ENCODE measurements around the gene WDR49.

Gene WDR49

DNA sequence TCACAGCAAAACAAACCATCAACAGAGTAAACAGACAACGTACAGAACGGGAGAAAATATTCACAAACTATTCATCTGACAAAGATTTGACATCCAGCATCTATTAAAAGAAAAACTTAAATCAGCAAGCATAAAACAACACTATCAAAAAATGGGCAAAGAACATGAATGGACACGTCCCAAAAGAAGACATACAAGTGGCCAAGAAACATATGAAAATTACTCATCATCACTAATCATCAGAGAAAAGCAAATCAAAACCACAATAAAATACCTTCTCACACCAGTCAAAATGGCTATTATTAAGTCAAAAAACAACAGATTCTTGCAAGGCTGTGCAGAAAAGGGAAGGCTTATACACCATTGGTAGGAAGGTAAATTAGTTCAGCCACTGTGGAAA, 166.2 kb downstream of the WDR49 start:
- DNase-seq (ENCODE audit: low read depth): no peak

DNA sequence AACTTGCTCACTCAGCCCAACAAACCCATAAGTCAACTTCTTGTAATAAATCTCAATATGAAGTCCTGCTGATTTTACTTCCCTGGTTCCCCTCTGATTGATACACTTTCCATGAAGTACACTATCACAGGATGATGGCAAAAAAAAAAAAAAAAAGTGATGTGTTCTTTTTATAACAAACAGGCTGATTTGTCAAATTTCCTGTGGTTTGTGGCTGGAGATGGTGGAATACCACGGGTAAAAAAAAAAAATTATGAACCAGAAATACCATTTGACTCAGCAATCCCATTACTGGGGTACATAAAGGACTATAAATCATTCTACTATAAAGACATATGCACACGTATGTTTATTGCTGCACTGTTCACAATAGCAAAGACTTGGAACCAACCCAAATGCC, 169.2 kb downstream of the WDR49 start:
- no peak for DNase-seq (ENCODE audit: low read depth)

DNA sequence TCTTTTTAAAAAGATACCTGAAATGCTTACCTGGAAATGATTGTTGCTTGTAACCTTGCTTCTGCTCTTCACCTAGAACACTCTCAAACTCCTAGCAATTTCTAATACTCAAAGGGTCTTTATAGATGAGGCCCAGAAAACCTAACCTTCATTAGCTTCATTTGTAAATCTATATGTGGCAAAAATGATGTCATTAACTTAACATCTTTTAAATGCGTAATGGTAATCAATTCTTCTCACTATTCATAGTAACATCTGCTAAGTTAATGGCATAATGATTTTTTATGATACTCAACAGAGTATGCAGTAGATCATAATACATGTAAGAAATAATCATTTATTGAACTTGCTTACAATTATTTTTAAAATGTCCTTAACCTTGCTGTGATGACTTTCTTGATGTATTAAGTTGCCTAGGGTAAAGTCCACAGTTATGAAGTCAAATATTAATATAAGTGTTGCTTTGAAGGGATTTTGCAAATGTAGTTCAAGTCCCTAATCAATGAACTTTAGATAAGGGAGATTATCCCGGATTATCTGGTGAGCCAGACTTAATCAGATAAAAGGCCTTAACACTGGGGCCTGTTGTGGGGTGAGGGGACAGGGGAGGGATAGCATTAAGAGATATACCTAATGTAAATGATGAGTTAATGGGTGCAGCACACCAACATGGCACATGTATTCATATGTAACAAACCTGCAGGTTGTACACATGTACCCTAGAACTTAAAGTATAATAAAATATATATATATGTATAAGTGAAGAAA, 169.8 kb downstream of the WDR49 start:
- no peak for DNase-seq (ENCODE audit: low read depth)

DNA sequence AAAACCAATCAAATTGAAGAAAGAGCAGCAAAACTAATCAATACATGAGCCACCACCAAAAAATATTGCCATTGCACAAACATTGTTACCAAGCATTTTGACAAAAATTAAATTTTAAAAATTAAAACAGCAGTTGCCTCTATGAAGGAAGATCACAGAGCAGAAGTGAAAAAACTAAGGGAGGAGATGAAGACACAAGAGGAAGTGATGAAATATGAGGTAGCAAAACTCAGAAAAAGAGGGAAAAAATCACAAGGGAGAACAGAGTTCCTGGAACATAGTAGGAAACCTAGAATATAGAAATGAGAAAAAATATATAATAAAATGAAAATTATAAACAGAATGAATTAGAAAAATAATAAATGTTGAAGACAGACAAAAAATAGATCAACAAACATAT, 172.6 kb downstream of the WDR49 start:
- DNase-seq (ENCODE audit: low read depth): no peak

DNA sequence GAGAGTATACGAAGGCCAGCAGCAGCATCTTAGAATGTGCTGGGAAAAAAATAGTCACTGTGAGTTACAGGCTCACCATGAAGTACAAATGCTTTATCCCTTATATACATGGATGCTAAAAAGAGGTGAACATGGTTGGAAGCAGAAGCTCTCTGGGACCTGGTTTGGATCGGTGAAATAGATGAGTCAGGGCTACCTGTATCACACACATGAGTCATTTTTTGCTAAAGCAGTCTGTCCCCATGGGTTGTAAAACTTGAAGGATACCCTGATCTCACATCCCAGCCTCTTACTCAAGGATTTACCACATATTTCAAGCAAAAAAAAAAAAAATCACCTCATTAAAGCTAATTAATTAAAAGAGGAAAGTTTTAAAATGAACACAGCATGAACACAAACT, 173.0 kb downstream of the WDR49 start:
- DNase-seq (ENCODE audit: low read depth): no peak

DNA sequence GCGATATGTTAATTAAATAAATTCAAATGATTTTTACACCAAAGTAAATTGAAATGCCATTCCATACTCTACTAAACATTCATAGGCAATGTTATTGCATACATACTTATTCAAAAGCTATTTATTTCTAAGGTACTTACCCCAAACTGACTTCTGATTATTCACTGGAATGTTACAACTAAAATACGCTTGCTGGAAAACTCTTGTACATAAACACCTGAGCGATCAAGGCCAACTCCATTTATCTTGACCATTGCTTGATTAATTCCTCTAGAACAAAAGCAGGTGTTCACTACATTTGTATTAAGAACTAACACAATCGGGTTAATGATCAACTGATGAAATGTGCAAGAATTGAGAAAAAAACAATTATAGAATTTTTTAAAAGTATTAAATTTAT, 179.9 kb downstream of the WDR49 start, which contains the start of gene SERPINI2:
Gene SERPINI2 (minus strand): TSS at position 180 of the 400 bp plus-strand sequence. CDS start 2,208 bp downstream, outside the sequence.
- DNase-seq (ENCODE audit: low read depth): no peak

DNA sequence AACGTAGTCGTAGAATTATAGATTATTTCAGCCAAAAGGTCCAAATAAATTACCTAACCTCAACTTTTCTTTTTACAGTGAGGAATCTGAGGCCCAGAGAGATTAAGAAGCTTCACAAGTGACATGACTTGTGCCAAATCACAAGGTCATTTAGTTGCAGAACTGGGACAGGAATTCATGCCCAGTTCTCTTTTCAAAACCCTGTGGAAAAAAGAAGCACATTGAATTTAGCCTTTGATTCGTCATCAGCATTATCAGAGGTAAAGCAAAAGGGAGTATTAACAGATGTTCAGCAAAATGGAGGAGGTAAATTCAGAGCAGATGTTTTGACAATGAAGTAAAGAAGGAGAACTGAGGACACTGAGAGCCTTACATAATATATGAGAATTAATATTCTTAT, 184.4 kb downstream of the WDR49 start:
- no peak for DNase-seq (ENCODE audit: low read depth)

DNA sequence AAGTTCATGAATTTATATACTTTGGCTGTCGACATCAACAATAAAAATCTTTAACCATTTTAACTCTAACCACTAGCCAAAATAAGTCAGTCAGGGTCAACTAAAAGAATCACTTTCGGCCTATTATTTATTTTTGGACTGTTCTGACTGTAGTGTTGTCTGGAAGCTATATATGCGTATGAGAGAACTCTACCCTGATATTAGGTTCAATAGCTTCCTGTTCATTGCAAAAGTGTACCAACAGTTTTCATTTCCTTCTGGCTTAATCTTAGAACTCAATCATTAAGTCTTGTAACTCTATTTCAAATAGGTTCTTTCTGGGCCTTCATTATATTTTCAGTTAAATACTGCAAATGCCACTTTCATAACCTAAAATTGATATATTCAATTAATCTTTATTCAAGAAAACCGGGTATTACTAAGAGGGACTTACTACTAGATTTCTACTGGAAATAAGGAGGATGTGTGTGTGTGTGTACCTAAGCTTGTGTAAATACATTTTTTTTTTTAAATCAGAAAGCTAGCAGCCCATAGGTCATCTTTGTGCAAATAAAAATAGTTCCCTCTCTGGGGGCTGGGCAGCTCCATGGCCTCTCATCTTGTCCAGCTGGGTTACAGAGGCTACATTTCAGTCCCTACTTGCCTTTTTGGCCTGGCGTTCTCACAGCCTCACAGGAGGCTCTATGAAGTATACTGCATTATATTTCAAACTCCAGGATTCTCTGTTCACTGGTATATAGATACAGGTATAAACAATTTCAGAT, 185.7 kb downstream of the WDR49 start:
- no peak for DNase-seq (ENCODE audit: low read depth)

DNA sequence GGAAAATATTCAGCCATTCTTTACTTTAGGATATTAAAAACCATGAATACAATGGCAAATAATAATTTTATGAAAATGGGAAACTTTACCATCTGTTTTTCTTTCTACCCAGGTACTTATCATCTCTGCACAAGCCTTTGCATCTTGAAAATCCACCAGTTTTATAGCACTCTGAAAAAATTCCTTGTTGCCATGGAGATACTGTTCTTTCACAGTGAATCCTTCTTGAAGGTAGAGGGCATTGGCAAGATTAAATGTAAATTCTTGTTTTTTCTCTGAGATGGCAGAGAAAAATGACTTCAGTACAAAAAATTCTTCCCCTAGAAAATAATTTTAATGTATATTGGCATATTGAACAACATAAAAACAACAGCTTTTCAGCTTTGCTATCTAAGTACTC, 186.8 kb downstream of the WDR49 start:
- no peak for DNase-seq (ENCODE audit: low read depth)

DNA sequence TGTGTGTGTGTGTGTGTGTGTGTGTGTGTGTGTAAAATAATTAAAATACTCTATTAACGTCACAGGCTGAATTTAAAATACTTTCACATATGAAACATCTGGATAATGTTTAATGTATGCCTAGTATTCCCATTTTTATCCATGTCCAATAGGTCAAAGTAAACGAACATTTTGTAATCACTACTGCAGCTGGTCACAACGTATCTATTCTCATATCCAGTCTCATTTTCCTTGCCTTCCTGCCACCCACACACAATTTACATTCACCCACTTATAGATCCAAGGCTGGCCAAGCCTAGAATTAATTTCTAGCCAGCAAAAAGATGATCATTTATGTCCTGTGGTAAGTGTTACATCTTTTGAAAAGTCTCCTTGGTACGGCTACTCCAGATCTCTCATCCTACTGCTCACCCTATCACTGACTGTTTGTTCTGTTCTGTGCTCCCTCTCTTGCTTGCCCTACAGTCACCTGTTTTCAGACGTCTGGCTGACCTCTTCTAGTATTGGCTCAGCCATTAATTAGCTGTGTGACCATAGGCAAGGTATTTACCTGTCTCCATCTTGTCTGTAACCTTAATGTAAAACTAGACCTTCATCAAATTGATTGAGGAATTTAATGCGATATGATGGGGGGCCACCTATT, 197.5 kb downstream of the WDR49 start:
- DNase-seq (ENCODE audit: low read depth): no peak

DNA sequence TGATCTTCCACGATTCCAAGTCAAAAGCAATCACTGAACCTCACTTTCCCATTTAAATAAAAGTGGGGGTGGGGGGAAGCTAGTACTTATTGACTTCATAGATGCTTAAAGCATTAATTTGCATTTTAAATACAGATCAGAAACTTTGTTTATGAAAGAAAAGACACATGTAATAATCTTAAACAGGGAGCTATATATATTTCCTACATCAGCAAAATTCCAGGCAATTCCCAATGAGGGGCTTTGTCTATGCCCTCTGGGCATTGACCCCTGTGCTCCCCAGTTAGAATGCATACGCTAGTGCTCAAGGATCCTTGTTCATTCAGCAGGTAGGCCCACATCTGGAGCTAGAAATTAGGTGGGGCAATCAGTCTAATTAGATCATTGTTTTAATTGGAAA, 199.9 kb downstream of the WDR49 start:
- DNase-seq (ENCODE audit: low read depth): no peak

DNA sequence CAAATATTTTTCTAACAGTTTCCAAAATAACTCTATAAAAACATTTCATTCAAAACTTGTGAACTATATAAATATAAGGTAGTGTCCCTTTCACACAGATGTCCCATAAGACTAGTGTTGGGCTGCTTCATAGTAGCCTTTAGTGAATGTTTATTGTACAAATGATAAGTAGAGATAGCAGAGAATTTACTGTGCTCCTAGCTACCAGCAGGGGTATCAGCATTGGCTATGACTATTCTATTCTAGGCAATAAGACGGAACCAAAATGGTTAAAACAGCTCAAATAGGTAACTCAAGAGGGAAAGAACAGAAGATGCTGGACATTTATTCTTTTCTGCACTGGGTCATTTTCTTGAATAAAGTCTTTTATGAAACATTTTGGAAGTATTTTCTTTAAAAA, 202.5 kb downstream of the WDR49 start:
- no peak for DNase-seq (ENCODE audit: low read depth)

DNA sequence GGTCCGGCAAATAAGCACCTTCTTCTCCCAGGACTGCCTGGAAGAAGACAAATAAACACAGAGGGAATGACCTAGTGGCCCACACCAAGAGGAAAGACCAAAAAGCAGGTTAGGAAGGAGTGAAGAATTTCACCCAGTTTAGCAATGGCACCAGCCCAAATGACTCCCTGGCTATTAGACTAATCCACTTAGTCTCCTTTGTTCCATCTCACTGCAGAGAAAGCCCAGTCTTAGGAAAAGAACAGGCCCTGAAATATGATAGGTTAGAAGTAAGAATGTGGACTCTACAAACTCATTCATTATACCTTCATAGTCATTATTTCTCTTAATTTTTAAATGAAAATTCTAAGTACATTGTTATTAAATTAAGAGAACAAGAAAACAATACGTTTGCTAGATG, 203.1 kb downstream of the WDR49 start:
- no peak for DNase-seq (ENCODE audit: low read depth)

DNA sequence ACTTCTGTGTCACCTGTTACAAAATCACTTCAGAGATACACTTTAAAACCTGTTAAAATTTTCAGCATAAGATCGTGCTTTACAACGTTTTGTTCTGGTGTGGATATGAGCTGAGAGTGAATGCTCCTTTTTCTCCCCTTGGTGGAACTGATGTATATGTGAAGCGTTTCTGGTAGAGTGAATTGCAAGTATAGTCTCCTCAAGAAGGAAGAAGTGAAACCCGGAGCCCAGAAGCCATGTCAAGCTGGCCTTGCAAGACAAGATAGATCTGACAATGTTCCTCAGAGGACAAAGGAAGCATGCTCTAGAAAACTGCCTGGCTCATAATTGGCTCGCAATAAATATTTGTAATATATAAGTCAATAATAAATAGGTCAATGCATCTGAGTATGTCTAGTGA, 203.5 kb downstream of the WDR49 start:
- no peak for DNase-seq (ENCODE audit: low read depth)

DNA sequence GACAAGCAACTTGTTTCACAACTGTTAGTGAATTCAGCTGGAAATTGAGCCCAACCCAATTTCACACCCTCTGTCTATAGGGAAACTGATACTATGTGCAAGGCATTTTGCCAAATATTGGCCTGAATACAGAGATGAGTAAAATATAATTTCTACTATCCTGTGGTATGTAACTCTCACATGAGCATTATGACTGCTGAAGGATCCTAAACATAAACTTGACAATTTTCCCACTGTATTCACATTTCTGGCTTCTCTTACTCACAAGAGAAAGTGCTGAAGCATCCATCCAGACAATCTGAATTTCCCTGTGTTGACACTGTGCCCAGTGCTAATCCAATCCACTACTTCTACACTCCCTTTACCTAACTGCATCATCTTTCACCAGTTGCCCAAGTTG, 208.3 kb downstream of the WDR49 start:
- DNase-seq (ENCODE audit: low read depth): no peak

DNA sequence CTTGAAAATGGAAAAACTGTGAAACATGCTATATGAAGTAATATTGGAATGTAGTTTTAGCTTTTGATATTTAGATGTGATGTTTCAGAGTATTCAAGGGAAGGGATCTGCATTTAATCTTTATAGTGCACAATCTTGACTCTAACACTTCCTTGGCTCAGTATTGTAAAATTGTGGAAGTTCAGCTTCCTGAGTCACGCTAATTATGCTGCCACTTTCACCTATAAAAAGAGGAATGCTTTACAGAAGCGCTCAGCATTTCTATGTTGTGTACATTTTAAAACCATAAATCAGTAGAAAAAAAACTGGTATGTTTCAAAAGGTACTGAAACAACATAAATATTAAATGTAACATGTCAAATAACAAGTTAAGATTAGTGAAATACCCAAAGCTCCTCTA, 212.5 kb downstream of the WDR49 start:
- no peak for DNase-seq (ENCODE audit: low read depth)

DNA sequence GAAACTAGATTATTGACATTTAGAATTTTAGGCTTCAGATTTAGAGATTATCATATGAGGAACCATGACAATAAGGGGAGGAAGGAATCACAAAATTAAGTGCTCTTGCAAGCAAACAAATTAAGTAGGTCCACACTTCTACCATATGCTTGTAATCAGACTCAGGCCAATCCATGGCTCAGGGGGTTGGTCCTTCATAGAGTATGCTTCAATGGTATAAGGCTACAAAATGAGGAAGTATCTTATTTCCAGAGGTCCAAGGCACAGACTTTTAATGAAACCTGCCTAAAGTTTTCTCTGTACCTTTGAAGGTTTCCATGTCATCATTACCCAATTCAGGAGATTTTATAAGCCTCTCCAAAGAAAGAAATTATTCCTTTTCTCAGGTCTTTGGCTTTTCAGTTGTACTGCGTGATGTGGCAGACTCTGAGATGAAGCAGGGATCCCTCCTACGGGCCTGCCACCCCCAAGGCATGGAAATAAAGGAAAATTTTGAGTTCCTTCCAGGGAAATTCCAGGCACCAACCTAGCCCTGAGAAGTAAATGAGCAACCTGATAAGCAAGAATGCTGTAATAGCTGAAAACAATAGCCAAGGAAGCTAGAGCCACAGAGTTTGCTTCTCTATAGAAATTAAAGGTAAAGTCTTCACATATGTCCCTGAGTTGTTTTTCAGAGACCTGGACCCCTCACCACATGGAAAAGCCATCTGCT, 216.2 kb downstream of the WDR49 start:
- no peak for DNase-seq (ENCODE audit: low read depth)
